ENCODE results near the gene MAB21L3.

Gene MAB21L3

DNA sequence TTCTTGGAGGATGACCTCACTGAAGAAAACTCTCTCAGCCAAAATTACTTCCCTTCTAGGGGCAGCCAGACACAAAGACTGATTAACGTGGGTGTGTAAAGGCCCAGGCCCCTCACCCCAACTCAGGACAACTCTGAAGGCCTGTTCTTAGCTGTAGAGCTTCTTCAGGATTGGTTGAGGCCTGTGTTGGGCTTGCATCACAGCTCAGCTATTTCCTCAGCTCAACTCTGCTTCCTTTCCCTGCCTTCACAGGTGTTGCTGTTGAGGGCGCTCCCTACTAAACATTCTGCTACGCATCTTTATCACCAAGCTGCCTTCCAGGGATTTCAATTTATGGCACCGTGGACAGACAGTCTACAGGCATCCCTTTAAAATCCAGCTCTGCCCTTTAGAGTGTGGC, 36.8 kb downstream of the MAB21L3 start:
- H3K4me3 ChIP-seq (ENCODE audit: low read depth, low read length), result no peak overlapping the region
- TF ChIP-seq, protein P1, sequence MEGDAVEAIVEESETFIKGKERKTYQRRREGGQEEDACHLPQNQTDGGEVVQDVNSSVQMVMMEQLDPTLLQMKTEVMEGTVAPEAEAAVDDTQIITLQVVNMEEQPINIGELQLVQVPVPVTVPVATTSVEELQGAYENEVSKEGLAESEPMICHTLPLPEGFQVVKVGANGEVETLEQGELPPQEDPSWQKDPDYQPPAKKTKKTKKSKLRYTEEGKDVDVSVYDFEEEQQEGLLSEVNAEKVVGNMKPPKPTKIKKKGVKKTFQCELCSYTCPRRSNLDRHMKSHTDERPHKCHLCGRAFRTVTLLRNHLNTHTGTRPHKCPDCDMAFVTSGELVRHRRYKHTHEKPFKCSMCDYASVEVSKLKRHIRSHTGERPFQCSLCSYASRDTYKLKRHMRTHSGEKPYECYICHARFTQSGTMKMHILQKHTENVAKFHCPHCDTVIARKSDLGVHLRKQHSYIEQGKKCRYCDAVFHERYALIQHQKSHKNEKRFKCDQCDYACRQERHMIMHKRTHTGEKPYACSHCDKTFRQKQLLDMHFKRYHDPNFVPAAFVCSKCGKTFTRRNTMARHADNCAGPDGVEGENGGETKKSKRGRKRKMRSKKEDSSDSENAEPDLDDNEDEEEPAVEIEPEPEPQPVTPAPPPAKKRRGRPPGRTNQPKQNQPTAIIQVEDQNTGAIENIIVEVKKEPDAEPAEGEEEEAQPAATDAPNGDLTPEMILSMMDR (IDR thresholded peaks at IDR 0.05; ENCODE audit: low read depth, low read length), result no peak

DNA sequence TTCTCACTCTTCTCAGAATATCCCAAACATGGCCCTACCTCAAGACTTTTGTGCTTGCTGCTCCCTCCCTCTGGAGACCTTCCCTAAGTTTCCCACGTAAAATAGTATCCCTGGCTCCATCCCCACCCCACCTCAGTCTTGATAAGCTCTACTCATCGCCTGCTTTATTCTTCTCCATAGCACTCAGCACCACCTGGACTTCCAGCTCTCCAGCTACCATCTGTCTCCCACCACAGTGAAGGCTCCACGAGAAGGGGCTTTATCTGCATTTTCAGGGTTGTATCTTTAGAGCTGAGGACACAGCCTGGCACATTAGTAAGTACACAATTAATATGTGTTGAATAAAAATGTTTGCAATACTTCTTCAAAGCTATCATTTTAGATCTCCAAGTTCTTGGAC, 37.8 kb downstream of the MAB21L3 start:
- H3K4me3 ChIP-seq (ENCODE audit: low read depth, low read length), result no peak overlapping the region
- TF ChIP-seq, protein P1 (IDR thresholded peaks at IDR 0.05; ENCODE audit: low read depth, low read length), result no peak

DNA sequence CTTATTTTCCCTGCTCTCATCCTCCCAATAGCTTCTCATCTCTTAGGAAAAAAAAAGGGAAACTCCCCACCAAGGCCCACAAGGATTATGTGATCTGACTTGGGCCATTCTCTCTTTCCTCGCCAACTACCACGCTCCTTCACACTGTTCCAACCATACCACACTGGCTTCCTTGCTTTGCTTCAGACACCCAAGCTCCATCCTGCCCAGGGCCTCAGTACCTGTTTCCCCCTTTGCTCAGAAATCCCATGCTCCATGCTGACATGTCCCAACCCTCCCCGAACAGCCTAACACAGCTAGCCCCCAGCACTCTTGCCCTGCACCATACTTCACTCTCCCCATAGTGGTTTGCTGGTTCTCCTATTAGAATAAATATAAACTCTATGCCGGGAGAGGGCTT, 39.2 kb downstream of the MAB21L3 start:
- TF ChIP-seq, protein P1 (IDR thresholded peaks at IDR 0.05; ENCODE audit: low read depth, low read length), result no peak
- H3K4me3 ChIP-seq (ENCODE audit: low read depth, low read length), result no peak overlapping the region

DNA sequence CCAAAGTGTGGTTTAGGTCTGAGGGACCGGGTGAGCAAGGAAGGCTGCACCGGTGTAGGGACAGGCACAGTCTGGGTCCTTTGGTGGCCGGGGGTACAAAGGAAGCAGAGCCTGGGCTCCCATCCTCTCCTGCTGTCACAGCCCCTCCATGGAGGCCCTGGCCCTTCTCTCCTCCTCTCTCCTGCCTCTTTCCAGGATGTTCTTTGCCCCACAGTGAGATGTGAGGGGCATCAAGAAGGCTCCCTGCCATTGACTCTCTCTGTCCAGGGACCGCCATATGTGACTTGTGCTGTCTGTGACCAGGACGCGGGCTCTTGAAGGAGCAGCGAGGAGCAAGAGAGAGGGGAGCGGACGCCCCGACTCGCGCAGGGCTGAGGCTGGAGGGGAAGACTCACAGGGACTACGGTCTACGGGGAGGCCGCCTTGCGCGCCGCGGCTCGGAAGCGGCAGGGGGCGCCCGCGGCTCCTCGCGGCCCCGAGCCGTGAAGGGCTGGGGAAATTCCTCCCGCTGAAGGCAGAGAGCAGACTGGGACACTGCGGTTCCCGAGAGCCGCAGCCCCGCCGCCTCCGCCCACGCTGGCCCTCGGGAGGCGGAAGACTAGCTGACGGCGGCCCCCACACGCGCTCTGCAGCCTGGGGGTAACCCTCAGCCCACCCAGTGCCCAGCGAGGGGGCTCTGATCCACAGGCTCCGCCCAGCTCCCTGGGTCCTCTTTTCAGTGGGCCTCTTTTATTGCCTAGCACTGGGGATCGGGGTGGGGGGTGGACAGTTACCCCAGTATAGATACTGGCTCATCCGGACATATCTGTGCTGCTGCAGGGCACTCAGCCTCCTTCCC, 40.8 kb downstream of the MAB21L3 start:
- peak overlapping the region; percentile 57 for H3K4me3 ChIP-seq (ENCODE audit: low read depth, low read length)
- TF ChIP-seq, protein P1 (IDR thresholded peaks at IDR 0.05; ENCODE audit: low read depth, low read length), result peak; percentile 87

DNA sequence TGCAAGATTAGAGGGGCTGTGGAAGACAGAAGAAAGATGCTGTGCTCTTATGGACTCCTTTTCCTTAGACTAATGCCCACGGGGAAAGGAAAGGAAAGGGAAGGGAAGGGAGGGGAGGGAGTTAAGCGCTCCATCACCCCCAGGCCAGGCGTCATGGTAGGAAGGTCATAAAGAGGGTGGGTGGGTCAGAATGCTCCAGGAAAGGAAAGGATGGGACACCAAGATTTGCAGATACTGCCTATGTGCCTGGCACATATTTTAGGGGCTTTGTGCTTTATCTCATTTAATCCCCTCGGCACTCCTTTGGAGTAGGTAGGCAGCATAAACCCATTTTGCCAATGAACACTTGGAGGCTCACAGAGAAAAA, 41.4 kb downstream of the MAB21L3 start:
- peak overlapping the region; percentile 57 for H3K4me3 ChIP-seq (ENCODE audit: low read depth, low read length)

DNA sequence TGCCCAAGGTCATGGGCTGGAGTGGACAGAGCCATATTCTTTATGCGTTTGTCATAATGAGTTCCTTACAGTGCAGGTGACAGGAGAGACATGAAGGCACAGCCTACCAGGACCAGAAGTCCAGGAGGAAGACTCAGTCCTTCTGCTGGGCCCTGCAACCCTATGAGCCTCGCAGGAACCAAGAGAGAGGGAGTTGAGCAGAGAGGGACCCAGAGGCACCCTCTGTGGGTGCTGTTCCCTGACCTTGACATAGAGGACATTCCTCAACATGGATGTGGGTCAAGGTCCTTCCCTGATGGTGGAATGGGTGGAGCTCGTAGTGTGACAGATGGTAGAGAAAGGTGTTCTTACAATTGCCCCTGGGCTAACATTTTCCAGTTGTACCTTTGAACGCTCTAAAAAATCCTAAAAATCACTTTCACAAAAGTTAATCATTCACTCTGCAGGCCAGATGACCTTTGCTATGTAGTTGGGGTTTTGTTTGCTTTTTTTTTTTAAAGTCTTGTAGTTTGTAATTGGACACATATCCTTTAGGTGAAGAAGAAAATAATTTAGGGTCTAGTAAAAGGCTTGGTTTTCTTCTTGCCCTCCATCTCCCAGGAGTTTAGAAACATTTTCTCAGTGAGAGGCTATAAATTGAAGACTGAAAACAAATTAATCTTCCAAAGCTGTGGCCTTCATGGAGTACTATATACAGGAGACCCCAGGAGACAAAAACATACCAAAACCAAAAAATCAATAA, 41.9 kb downstream of the MAB21L3 start:
- TF ChIP-seq, protein P1 (IDR thresholded peaks at IDR 0.05; ENCODE audit: low read depth, low read length), result no peak
- H3K4me3 ChIP-seq (ENCODE audit: low read depth, low read length), result no peak overlapping the region

More for the DNA sequence above, 41.4 kb downstream of the MAB21L3 start:
- TF ChIP-seq, protein P1 (IDR thresholded peaks at IDR 0.05; ENCODE audit: low read depth, low read length), result no peak

DNA sequence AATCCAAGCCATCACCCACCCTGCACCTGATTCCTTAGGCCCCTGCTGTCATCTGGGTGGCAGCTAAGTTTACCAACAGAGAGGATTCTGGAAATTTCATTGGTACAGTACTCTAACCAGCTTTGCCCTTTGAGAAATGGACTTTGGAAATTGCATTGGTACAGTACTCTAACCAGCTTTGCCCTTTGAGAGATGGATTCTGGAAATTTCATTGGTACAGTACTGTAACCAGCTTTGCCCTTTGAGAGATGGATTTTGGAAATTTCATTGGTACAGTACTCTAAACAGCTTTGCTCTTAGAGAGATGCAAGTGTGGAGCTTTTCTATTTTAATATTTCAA, 42.5 kb downstream of the MAB21L3 start:
- H3K4me3 ChIP-seq (ENCODE audit: low read depth, low read length), result no peak overlapping the region
- TF ChIP-seq, protein P1 (IDR thresholded peaks at IDR 0.05; ENCODE audit: low read depth, low read length), result no peak

All from WI38 (cell line).